ENCODE measurements around the gene ALG8. TPM values are rescaled to one million over a fixed set of nuclear protein-coding genes. Genes with fewer than 3 reads are reported as not detected.
"Not testable (repeated sequence)": the region's sequence is repeated elsewhere in the genome, so short reads cannot be mapped to it uniquely, and the experiment has no call there.

The ALG8 gene
- polyA plus RNA-seq, 1 of the 3 experiments (the other 2 are of a cell fraction) = 42.0 TPM

- TF ChIP-seq REST (IDR thresholded peaks at IDR 0.05; ENCODE audit: low read depth, low read length) (no peak), RFX5 (IDR thresholded peaks at IDR 0.05; ENCODE audit: low read length) (no peak), GATA2 (CRISPR knock-in tag; IDR thresholded peaks at IDR 0.05) (no peak), MAX (IDR thresholded peaks at IDR 0.05; ENCODE audit: low read depth) (no peak), RXRA (IDR thresholded peaks at IDR 0.05; ENCODE audit: borderline replicate concordance, low read depth) (no peak)
These were observed 78.1 kb downstream of the ALG8 start (continued) for GRCh38 chr11:78061088-78061920.

- CTCF ChIA-PET = interaction anchor here (1.1 to 1.4 kb wide), 3 partner anchors 13 to 19 kb away, joined by 3 to 6 read pairs (median 3); partner anchors contain the start of gene NDUFC2
- no peaks in the 10 kb centered on the region for H4K20me1 ChIP-seq (ENCODE audit: insufficient read depth)
- H3K4me3 ChIP-seq (ENCODE audit: low read depth in 2 of 2, low read length in 1 of 2) = no peak overlapping the region
- H3K36me3 ChIP-seq (replicated peaks in 1 of 2; ENCODE audit: control insufficient read depth in 1 of 2, insufficient read depth in 2 of 2, low read length in 1 of 2) = no peaks in the 10 kb centered on the region
- WGBS (ENCODE audit: low lambda C conversion rate) = 94% methylated on average over 8 of the region's 8 CpGs
- no peak overlapping the region for H2AFZ ChIP-seq (ENCODE audit: low read depth)
- no peaks in the 10 kb centered on the region for H3K27me3 ChIP-seq (ENCODE audit: insufficient read depth)
- no peak overlapping the region for H3K27ac ChIP-seq (ENCODE audit: low read depth in 2 of 2, low read length in 1 of 2)
- H3K9me2 ChIP-seq = no peaks in the 10 kb centered on the region
- TF ChIP-seq EZH2phosphoT487 (IDR thresholded peaks at IDR 0.05; ENCODE audit: borderline replicate concordance, low read depth) (no peak), ZBTB33 (IDR thresholded peaks at IDR 0.05; ENCODE audit: borderline replicate concordance, low read depth) (no peak), SIN3A (IDR thresholded peaks at IDR 0.05; ENCODE audit: borderline replicate concordance, low read depth, low read length) (no peak)
- H3F3A ChIP-seq (replicated peaks; ENCODE audit: insufficient read depth) = peaks cover 6% of the 10 kb centered on the region
- no peak overlapping the region for H3K9ac ChIP-seq
- H3K4me2 ChIP-seq = no peak overlapping the region
- POLR2A ChIA-PET = no interaction called here
- no peak for DNase-seq
- no peaks in the 10 kb centered on the region for H3K9me3 ChIP-seq
- no peaks in the 10 kb centered on the region for H3K79me2 ChIP-seq (ENCODE audit: insufficient read depth)
- H3K4me1 ChIP-seq (ENCODE audit: control insufficient read depth in 1 of 2, insufficient read depth in 2 of 2, low read depth in 1 of 2, low read length in 1 of 2) = peaks cover 3 to 4% of the 10 kb centered on the region in 2 experiments; a peak in 2 of 4 replicates
These were observed 78.9 kb downstream of the ALG8 start for GRCh38 chr11:78060533-78060932.

GRCh38 chr11:78059749-78060328 is 79.6 kb downstream of the ALG8 start:
- DNase-seq; H3K9me2 ChIP-seq; H3K4me1 ChIP-seq (ENCODE audit: control insufficient read depth in 1 of 2, insufficient read depth in 2 of 2, low read depth in 1 of 2, low read length in 1 of 2); H3K9ac ChIP-seq; POLR2A ChIA-PET; H3K27me3 ChIP-seq (ENCODE audit: insufficient read depth); H3K27ac ChIP-seq (ENCODE audit: low read depth in 2 of 2, low read length in 1 of 2); H3K4me2 ChIP-seq; H3K79me2 ChIP-seq (ENCODE audit: insufficient read depth); H3K36me3 ChIP-seq (replicated peaks in 1 of 2; ENCODE audit: control insufficient read depth in 1 of 2, insufficient read depth in 2 of 2, low read length in 1 of 2); H3F3A ChIP-seq (replicated peaks; ENCODE audit: insufficient read depth); H3K4me3 ChIP-seq (ENCODE audit: low read depth in 2 of 2, low read length in 1 of 2); H3K9me3 ChIP-seq; H4K20me1 ChIP-seq (ENCODE audit: insufficient read depth); H2AFZ ChIP-seq (ENCODE audit: low read depth): not testable (repeated sequence)
- CTCF ChIA-PET = interaction anchor here (1.1 to 1.5 kb wide), 3 partner anchors 12 to 19 kb away, joined by 3 to 10 read pairs (median 3); partner anchors contain the start of gene NDUFC2
- WGBS (ENCODE audit: low lambda C conversion rate) = 99% methylated on average over 9 of the region's 9 CpGs
